ENCODE measurements around the gene FRMD7.
"Not testable (repeated sequence)": the region's sequence is repeated elsewhere in the genome, so short reads cannot be mapped to it uniquely, and the experiment has no call there.

Gene FRMD7
- long read RNA-seq, donor 1 = 0 reads
- long read RNA-seq, donor 2 = 0 reads
- long read RNA-seq, donor 3 = 0 reads
- long read RNA-seq, donor 4 = 0 reads
- long read RNA-seq, donor 5 = 0 reads
- long read RNA-seq, donor 6 = 0 reads
- long read RNA-seq, donor 7 = 0 reads
- long read RNA-seq, donor 8 = 0 reads

- no peak for DNase-seq
Observed at GRCh38 chrX:132127743-132128142, at the start of gene FRMD7. FRMD7 (minus strand) TSS chrX:132128020; CDS start chrX:132127844, 176 bp downstream.

GRCh38 chrX:132173647-132174046 lies 45.8 kb upstream of the FRMD7 start:
- no peak for DNase-seq

- DNase-seq = no peak
Observed at GRCh38 chrX:132171881-132172280, 44.1 kb upstream of the FRMD7 start.

- DNase-seq = no peak
Observed at GRCh38 chrX:132171478-132171877, 43.7 kb upstream of the FRMD7 start.

GRCh38 chrX:132169554-132169953 lies 41.7 kb upstream of the FRMD7 start:
- no peak for DNase-seq

- no peak for DNase-seq
Observed at GRCh38 chrX:132165651-132166050, 37.8 kb upstream of the FRMD7 start.

GRCh38 chrX:132165005-132165404 lies 37.2 kb upstream of the FRMD7 start:
- DNase-seq = no peak

- not testable (repeated sequence) for DNase-seq
Observed at GRCh38 chrX:132163094-132163493, 35.3 kb upstream of the FRMD7 start.

- no peak for DNase-seq
Observed at GRCh38 chrX:132153166-132153565, 25.3 kb upstream of the FRMD7 start.

- no peak for DNase-seq
Observed at GRCh38 chrX:132146456-132146855, 18.6 kb upstream of the FRMD7 start.

GRCh38 chrX:132144061-132144460 lies 16.2 kb upstream of the FRMD7 start:
- no peak for DNase-seq

GRCh38 chrX:132125906-132126305 lies 1.9 kb downstream of the FRMD7 start:
- no peak for DNase-seq

- no peak for DNase-seq
Observed at GRCh38 chrX:132120913-132121312, 6.9 kb downstream of the FRMD7 start.

GRCh38 chrX:132119821-132120515 lies 7.9 kb downstream of the FRMD7 start:
- no peak for DNase-seq

GRCh38 chrX:132119283-132119682 lies 8.5 kb downstream of the FRMD7 start:
- no peak for DNase-seq

- DNase-seq = no peak
Observed at GRCh38 chrX:132118358-132118757, 9.5 kb downstream of the FRMD7 start.

GRCh38 chrX:132115792-132116191 lies 12.0 kb downstream of the FRMD7 start:
- DNase-seq = no peak

GRCh38 chrX:132114607-132115006 lies 13.2 kb downstream of the FRMD7 start:
- no peak for DNase-seq

- DNase-seq = no peak
Observed at GRCh38 chrX:132107291-132107690, 20.5 kb downstream of the FRMD7 start.

- DNase-seq = no peak
Observed at GRCh38 chrX:132101799-132102198, 26.0 kb downstream of the FRMD7 start.

- DNase-seq = no peak
Observed at GRCh38 chrX:132101206-132101605, 26.6 kb downstream of the FRMD7 start.

GRCh38 chrX:132098704-132099103 lies 29.1 kb downstream of the FRMD7 start:
- DNase-seq = not testable (repeated sequence)

GRCh38 chrX:132094164-132094563 lies 33.7 kb downstream of the FRMD7 start:
- DNase-seq = no peak

GRCh38 chrX:132093239-132093860 lies 34.5 kb downstream of the FRMD7 start:
- DNase-seq = no peak

All from right kidney (tissue), 9 donors.